Mesothelial cell of epicardium (in vitro differentiated cells): Measurements from ENCODE around the gene SLC9A9. TPM values are rescaled to one million over a fixed set of nuclear protein-coding genes. Genes with fewer than 3 reads are reported as not detected.
A peak's percentile ranks its signal among the peaks of the same experiment; 100 is the strongest.

Experiments
- DNase-seq, 2 experiments: peaks; one replicate each; pipeline ENCODE4 v3.0.0; 2021; ENCODE audit warnings: low spot score in 2 of 2; ENCODE audit not compliant: unreplicated experiment in 2 of 2
- H3K27ac Mint-ChIP-seq: 2 replicates; pipeline ENCODE4 v1.8.0; 2021; ENCODE audit warnings: mixed read lengths
- H3K27me3 Mint-ChIP-seq: 2 replicates; pipeline ENCODE4 v1.8.0; 2021; ENCODE audit warnings: low read depth, mixed read lengths
- H3K36me3 Mint-ChIP-seq: 2 replicates; pipeline ENCODE4 v1.8.0; 2021; ENCODE audit warnings: mixed read lengths
- H3K4me1 Mint-ChIP-seq: 2 replicates; pipeline ENCODE4 v1.8.0; 2021; ENCODE audit warnings: mixed read lengths
- H3K4me3 Mint-ChIP-seq: 2 replicates; pipeline ENCODE4 v1.8.0; 2021; ENCODE audit warnings: mild to moderate bottlenecking, moderate library complexity, mixed read lengths
- H3K9me3 Mint-ChIP-seq: 2 replicates; pipeline ENCODE4 v1.8.0; 2021; ENCODE audit warnings: mixed read lengths
- total RNA-seq: library from RNA; stranded (reverse); gene quantifications from 3 replicates; pipeline ENCODE4 v1.2.1, GENCODE V29; 2021
- TF ChIP-seq, protein P1 (sequence below): fragments of 200-600 bp; sonication (generic); IDR thresholded peaks from one replicate; pipeline ENCODE4 v1.5.0; 2021; ENCODE audit warnings: antibody characterized with exemption; ENCODE audit not compliant: unreplicated experiment

SLC9A9 gene
- total RNA-seq, 1 donor from 2014 or later, result 2.7 TPM

DNA sequence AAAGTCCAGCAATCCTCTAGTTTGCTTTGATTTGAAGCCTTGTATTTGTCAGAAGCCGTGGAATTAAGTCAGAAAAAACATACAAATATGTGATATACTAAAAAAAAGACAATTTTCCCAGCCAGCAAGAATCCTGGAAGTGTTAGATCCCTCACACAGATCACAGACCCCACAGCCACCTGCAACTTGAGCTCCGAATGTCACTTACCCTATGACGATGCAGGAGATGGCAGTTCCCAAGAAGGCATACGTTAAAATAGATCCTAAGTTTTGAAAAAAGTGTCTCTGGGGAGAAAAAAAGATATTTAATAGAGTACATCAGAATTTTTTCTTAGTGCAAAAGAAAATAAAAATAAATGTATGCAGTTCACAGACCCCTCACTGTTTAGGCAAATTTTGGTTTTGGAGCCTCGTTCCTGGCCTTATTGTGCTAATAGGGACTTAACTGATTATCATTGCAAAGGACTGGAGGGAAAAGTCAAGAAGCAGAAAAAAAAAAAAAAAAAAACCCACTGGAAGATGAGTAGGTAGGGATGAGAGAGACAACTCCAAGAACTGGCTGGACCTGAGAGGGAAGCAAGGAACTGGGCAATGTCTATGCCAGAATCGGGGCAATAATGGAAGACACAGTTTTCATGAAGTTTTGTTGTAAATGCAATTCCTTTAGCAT is 53.3 kb downstream of the SLC9A9 start:
- TF ChIP-seq, protein P1, sequence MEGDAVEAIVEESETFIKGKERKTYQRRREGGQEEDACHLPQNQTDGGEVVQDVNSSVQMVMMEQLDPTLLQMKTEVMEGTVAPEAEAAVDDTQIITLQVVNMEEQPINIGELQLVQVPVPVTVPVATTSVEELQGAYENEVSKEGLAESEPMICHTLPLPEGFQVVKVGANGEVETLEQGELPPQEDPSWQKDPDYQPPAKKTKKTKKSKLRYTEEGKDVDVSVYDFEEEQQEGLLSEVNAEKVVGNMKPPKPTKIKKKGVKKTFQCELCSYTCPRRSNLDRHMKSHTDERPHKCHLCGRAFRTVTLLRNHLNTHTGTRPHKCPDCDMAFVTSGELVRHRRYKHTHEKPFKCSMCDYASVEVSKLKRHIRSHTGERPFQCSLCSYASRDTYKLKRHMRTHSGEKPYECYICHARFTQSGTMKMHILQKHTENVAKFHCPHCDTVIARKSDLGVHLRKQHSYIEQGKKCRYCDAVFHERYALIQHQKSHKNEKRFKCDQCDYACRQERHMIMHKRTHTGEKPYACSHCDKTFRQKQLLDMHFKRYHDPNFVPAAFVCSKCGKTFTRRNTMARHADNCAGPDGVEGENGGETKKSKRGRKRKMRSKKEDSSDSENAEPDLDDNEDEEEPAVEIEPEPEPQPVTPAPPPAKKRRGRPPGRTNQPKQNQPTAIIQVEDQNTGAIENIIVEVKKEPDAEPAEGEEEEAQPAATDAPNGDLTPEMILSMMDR, result no peak
- H3K27ac Mint-ChIP-seq, result no peak overlapping the region
- H3K4me1 Mint-ChIP-seq, result peaks cover 10% of the 10 kb centered on the region
- no peaks in the 10 kb centered on the region for H3K27me3 Mint-ChIP-seq
- DNase-seq, result no peak
- H3K4me3 Mint-ChIP-seq, result no peak overlapping the region
- peaks cover 17% of the 10 kb centered on the region for H3K9me3 Mint-ChIP-seq
- no peaks in the 10 kb centered on the region for H3K36me3 Mint-ChIP-seq

DNA sequence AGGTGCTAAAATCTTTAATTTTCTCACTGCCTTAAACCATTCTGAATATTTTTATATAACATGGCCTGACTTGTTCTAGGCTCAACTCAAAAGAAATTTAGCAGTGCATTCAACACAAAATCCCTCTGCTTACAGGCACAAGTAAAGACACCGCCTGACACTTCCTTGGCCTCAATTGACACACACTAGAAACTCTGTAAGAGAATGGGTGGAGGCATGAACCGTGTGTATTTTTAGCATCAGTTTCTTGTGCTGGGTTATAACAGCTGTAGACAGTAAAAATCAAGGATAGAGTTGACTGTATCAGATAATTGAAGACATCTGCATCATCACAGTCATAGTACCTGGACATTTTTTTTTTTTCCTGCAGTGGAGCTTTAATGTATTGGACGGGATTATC is 54.3 kb downstream of the SLC9A9 start:
- peaks cover 15% of the 10 kb centered on the region for H3K9me3 Mint-ChIP-seq
- H3K4me1 Mint-ChIP-seq, result peaks cover 10% of the 10 kb centered on the region
- no peak overlapping the region for H3K27ac Mint-ChIP-seq
- TF ChIP-seq, protein P1, result no peak
- DNase-seq, result no peak
- H3K4me3 Mint-ChIP-seq, result no peak overlapping the region
- H3K36me3 Mint-ChIP-seq, result no peaks in the 10 kb centered on the region
- H3K27me3 Mint-ChIP-seq, result no peaks in the 10 kb centered on the region

DNA sequence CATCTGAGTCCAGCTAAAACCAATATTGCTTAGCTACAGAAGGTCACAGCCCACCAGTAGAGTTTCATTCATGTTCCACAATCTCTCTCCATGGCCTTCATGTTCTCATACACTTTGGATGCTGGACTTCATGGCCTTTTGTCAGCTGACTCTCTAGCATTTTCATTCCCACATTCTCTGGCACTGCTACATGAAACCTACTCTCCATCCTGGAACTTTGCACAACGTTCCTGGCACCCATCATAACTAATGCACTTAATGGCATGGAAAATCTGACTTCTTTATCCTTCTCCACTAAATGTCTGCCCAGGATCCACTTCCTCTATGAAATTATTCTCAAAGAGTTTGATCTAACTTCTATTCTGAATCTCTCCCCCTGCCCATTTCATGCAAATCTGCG is 56.9 kb downstream of the SLC9A9 start:
- H3K9me3 Mint-ChIP-seq, result peaks cover 12% of the 10 kb centered on the region
- peaks cover 20% of the 10 kb centered on the region for H3K4me1 Mint-ChIP-seq

DNA sequence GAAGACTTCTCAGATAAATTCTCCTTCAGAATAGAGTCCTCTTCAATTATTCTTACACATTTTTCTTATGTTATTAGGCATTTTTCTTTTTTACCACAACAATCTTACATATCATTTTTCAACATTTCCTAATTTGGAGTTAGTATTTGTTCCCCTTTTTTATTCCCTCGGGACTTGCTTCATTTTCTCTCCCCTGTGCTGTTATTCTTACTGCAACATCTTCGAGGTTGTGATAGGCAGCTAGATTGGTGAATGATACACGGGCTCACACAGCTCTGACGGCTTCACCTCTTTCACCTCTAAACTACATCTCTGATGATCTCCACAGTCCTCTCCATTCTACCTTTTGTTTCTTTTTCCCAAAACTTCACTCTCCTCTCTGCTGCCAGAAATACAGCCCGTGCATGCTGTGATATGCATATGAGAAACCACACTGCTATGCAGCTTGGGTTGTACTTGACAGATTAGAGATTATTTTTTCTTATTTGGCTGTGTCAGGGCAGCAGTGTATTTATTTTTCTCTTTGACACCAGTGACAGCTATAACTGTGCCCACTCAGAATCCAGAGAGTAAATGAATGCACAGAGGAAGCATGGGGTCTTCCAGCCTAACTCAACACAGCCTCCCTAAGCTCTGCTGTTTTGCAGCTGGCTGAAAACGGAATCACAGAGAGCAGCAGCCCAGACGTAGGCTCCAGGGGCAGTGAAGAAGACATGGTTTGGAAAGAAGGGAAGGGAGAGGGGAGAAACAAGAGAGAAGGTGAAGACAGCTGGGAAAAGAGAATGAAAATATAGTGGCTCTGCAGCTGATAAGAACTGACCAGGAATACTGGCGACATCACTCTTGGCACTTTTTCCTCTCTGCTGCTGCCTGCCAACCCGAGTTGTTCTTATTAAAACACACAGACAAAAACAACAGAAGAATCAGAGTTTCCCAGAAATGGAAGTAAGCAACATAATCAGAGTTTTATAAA is 61.8 kb downstream of the SLC9A9 start:
- Mint-ChIP-seq H3K4me3 (no peak overlapping the region), H3K36me3 (no peaks in the 10 kb centered on the region), H3K27ac (peak overlapping the region; percentile 25), H3K9me3 (peaks cover 6% of the 10 kb centered on the region), H3K4me1 (peaks cover 18% of the 10 kb centered on the region), H3K27me3 (no peaks in the 10 kb centered on the region)
- TF ChIP-seq, protein P1, result no peak
- DNase-seq, result no peak

More for the DNA sequence above, 56.9 kb downstream of the SLC9A9 start:
- no peak overlapping the region for H3K27ac Mint-ChIP-seq
- H3K36me3 Mint-ChIP-seq, result no peaks in the 10 kb centered on the region
- TF ChIP-seq, protein P1, result no peak
- H3K27me3 Mint-ChIP-seq, result no peaks in the 10 kb centered on the region
- H3K4me3 Mint-ChIP-seq, result no peak overlapping the region
- DNase-seq, result no peak

DNA sequence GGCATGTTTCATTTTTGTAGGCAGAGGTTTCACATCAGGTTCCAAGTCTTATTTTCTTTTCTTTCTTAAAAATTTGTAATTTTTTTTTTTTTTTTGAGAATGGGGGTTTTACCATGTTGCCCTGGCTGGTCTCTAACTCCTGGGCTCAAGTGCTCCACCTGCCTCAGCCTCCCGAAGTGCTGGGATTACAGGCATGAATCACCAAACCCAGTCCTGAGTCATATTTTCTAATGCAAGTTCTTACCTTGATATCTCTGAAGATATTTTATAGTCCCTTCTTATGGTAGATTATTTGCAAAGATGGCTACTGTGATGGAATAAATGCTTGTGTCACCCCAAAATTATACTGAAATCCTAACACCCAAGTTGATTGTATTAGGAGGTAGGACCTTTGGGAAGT is 63.8 kb downstream of the SLC9A9 start:
- Mint-ChIP-seq H3K27me3 (no peaks in the 10 kb centered on the region), H3K4me3 (no peak overlapping the region), H3K27ac (no peak overlapping the region), H3K9me3 (no peaks in the 10 kb centered on the region), H3K4me1 (peaks cover 18% of the 10 kb centered on the region), H3K36me3 (no peaks in the 10 kb centered on the region)
- DNase-seq, result no peak
- TF ChIP-seq, protein P1, result no peak
